Caco-2 (cell line): Measurements from ENCODE around the gene GPSM1. TPM values are rescaled to one million over a fixed set of nuclear protein-coding genes. Genes with fewer than 3 reads are reported as not detected.

ENCODE experiments used
- BruUV-seq: library from RNA; stranded (reverse); fragments of 400-500 nt; replicated peaks from 2 replicates; lab custom pipeline; 2021; lab: Mats Ljungman, UMichigan
- CTCF ChIA-PET: fragments of 300-600 bp; sonication (Branson Sonifier 250); formaldehyde crosslinking; loops from one replicate; lab custom pipeline; 2022; ENCODE audit warnings: antibody characterized with exemption; lab: Charles Lee
- POLR2A ChIA-PET: fragments of 300-600 bp; sonication (Branson Sonifier 250); formaldehyde crosslinking; loops from one replicate; lab custom pipeline; 2022; ENCODE audit warnings: antibody characterized with exemption; lab: Charles Lee
- DNase-seq, 2 experiments: peaks; one replicate each; pipeline versions ENCODE4 v3.0.0 to v3.0.0-alpha.2; 2020 to 2022
- H3K27me3 ChIP-seq: replicated peaks from 2 replicates; pipeline ENCODE4 v1.6.0; 2011; ENCODE audit warnings: low read length; ENCODE audit not compliant: control insufficient read depth, insufficient read depth
- H3K36me3 ChIP-seq: 2 replicates; pipeline ENCODE4 v1.5.1; 2011; ENCODE audit warnings: low read length; ENCODE audit not compliant: control insufficient read depth, insufficient read depth
- H3K4me1 ChIP-seq: fragments of 250-450 bp; sonication (Bioruptor Pico); 2 replicates; pipeline ENCODE4 v1.5.1; 2020; ENCODE audit warnings: mild to moderate bottlenecking
- H3K4me3 ChIP-seq: 2 replicates; pipeline ENCODE4 v1.5.1; 2011; ENCODE audit warnings: low read depth, mild to moderate bottlenecking, control low read depth, low read length
- H3K9me3 ChIP-seq: fragments of 250-450 bp; sonication (Bioruptor Pico); 2 replicates; pipeline ENCODE4 v1.5.1; 2020; ENCODE audit warnings: mild to moderate bottlenecking, moderate library complexity
- H3K27ac Mint-ChIP-seq: one replicate; pipeline ENCODE4 v1.8.0; 2022; ENCODE audit warnings: mixed read lengths; ENCODE audit not compliant: unreplicated experiment
- H3K27me3 Mint-ChIP-seq: one replicate; pipeline ENCODE4 v1.8.0; 2022; ENCODE audit warnings: mixed read lengths; ENCODE audit not compliant: insufficient read depth, unreplicated experiment
- H3K36me3 Mint-ChIP-seq: one replicate; pipeline ENCODE4 v1.8.0; 2022; ENCODE audit warnings: mild to moderate bottlenecking, mixed read lengths; ENCODE audit not compliant: insufficient read depth, unreplicated experiment
- H3K4me1 Mint-ChIP-seq: one replicate; pipeline ENCODE4 v1.8.0; 2022; ENCODE audit warnings: low read depth, mixed read lengths; ENCODE audit not compliant: unreplicated experiment
- H3K4me3 Mint-ChIP-seq: one replicate; pipeline ENCODE4 v1.8.0; 2022; ENCODE audit warnings: mild to moderate bottlenecking, moderate library complexity, mixed read lengths; ENCODE audit not compliant: unreplicated experiment
- H3K9me3 Mint-ChIP-seq: one replicate; pipeline ENCODE4 v1.8.0; 2022; ENCODE audit warnings: mixed read lengths; ENCODE audit not compliant: unreplicated experiment
- CTCF ChIP-seq, 2 experiments: fragments of 200-600 bp in 1 of 2; IDR thresholded peaks; 1 replicate in 1 of 2; 2 replicates in 1 of 2; pipeline versions ENCODE4 v1.5.1 to v1.8.0; 2011 to 2022; ENCODE audit warnings: antibody characterized with exemption in 1 of 2, control low read depth in 1 of 2, inconsistent platforms in 1 of 2, low read depth in 1 of 2, low read length in 1 of 2, mild to moderate bottlenecking in 1 of 2, moderate library complexity in 1 of 2; ENCODE audit not compliant: insufficient read depth in 1 of 2, severe bottlenecking in 1 of 2, unreplicated experiment in 1 of 2
- intact Hi-C: fragments of 100-400 bp; cut with micrococcal nuclease; formaldehyde crosslinking; loops from one replicate; pipeline ENCODE4 v1.10.0; 2022; ENCODE audit not compliant: unreplicated experiment
- total RNA-seq: library from RNA; stranded (reverse); gene quantifications from 2 replicates; pipeline ENCODE4 v1.2.3, GENCODE V29; 2022

GPSM1 gene
- total RNA-seq, 1 experiment from 2014 or later, result 25.7 TPM

DNA sequence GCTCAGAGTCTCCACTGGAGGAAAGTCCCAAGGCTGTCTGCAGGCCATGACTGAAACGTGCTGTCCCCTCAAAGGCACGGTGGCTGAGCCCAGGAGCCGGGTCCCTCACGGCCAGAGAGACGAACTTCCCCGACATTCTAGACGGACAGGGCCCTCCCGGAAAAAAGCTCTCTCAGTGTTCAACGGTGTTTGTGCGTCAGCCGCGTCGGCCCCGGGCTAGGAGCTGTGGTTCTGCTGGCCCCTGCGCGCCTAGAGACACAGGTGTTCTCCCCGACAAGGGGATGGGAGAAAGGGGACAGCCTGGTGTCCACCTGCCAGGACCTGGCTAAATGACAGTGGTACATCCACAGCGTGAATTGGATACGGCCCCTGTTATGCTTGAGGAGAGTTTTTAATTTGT is 5.8 kb upstream of the GPSM1 start:
- TF ChIP-seq CTCF (IDR thresholded peaks at IDR 0.05; ENCODE audit: insufficient read depth in 1 of 2, low read depth in 1 of 2, low read length in 1 of 2, severe bottlenecking in 1 of 2, unreplicated experiment in 1 of 2), result no peak
- ChIA-PET CTCF (no interaction called here), POLR2A (no interaction called here)

GRCh38 chr9:136322756-136323330 is 4.5 kb upstream of the GPSM1 start:
- Histone ChIP-seq H3K27me3 (no peaks in the 10 kb centered on the region), H3K9me3 (no peaks in the 10 kb centered on the region), H3K4me3 (no peak overlapping the region), H3K4me1 (peaks cover 20% of the 10 kb centered on the region), H3K36me3 (no peaks in the 10 kb centered on the region)
- Mint-ChIP-seq H3K27ac (no peak overlapping the region), H3K4me3 (no peak overlapping the region), H3K4me1 (no peaks in the 10 kb centered on the region), H3K9me3 (no peaks in the 10 kb centered on the region), H3K36me3 (peaks cover 4% of the 10 kb centered on the region), H3K27me3 (no peaks in the 10 kb centered on the region)
- CTCF ChIA-PET, result interaction anchor here (1.5 kb wide), 1 partner anchor 23 kb away, joined by 6 read pairs; no protein-coding TSS in a partner anchor
- TF ChIP-seq CTCF (IDR thresholded peaks at IDR 0.05; ENCODE audit: insufficient read depth in 1 of 2, low read depth in 1 of 2, low read length in 1 of 2, severe bottlenecking in 1 of 2, unreplicated experiment in 1 of 2), result no peak
- intact Hi-C loops, result no loop called here
- POLR2A ChIA-PET, result interaction anchor here (0.5 kb wide), 1 partner anchor 1229 kb away, joined by 5 read pairs; the partner anchor contains the start of gene MRPL41
- no TSS peak for BruUV-seq
- no peak for DNase-seq

More for the DNA sequence above, 5.8 kb upstream of the GPSM1 start:
- BruUV-seq, result no TSS peak
- intact Hi-C loops, result no loop called here
- H3K4me3 ChIP-seq, result no peak overlapping the region
- H3K36me3 ChIP-seq, result no peaks in the 10 kb centered on the region
- H3K4me3 Mint-ChIP-seq, result no peak overlapping the region
- H3K27me3 ChIP-seq, result no peaks in the 10 kb centered on the region
- H3K4me1 Mint-ChIP-seq, result no peaks in the 10 kb centered on the region
- no peaks in the 10 kb centered on the region for H3K9me3 Mint-ChIP-seq
- H3K27me3 Mint-ChIP-seq, result no peaks in the 10 kb centered on the region
- H3K9me3 ChIP-seq, result no peaks in the 10 kb centered on the region
- H3K36me3 Mint-ChIP-seq, result peaks cover 5% of the 10 kb centered on the region
- H3K27ac Mint-ChIP-seq, result no peak overlapping the region
- no peak for DNase-seq
- H3K4me1 ChIP-seq, result peaks cover 14% of the 10 kb centered on the region

DNA sequence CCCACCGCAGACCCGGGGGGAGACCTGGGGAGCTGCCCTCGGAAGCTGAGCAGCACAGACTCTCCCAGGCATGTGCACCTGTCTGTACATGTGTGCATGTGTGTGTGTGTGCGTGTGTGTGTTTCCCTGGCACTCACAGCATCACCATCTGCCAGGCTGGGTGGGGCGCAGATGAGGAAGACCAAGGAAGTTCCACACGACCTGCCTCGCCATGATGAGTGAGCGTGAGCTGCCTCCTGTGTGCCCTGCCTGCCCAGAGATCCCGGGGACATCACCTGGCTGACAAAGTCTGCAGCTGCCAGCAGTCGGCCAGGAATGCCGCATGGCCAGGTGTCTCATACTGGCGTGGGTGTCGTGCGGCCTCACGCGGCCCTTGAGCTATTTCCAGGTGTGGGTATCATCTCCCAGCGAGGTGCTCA is 4.0 kb upstream of the GPSM1 start:
- Mint-ChIP-seq H3K36me3 (peaks cover 4% of the 10 kb centered on the region), H3K27me3 (no peaks in the 10 kb centered on the region), H3K27ac (no peak overlapping the region), H3K4me3 (no peak overlapping the region), H3K9me3 (no peaks in the 10 kb centered on the region), H3K4me1 (no peaks in the 10 kb centered on the region)
- Histone ChIP-seq H3K27me3 (no peaks in the 10 kb centered on the region), H3K4me1 (peaks cover 24% of the 10 kb centered on the region), H3K9me3 (no peaks in the 10 kb centered on the region), H3K36me3 (no peaks in the 10 kb centered on the region), H3K4me3 (no peak overlapping the region)
- DNase-seq, result no peak
- ChIA-PET CTCF (interaction anchor here (0.6 to 1.5 kb wide), 3 partner anchors 10 to 22 kb away, joined by 3 to 6 read pairs (median 6); no protein-coding TSS in a partner anchor), POLR2A (interaction anchor here (0.5 kb wide), 1 partner anchor 1228 kb away, joined by 5 read pairs; the partner anchor contains the start of gene MRPL41)
- BruUV-seq, result no TSS peak
- intact Hi-C loops, result no loop called here
- TF ChIP-seq CTCF (IDR thresholded peaks at IDR 0.05; ENCODE audit: insufficient read depth in 1 of 2, low read depth in 1 of 2, low read length in 1 of 2, severe bottlenecking in 1 of 2, unreplicated experiment in 1 of 2), result no peak
